ENCODE results near the gene NFAM1. TPM values are rescaled to one million over a fixed set of nuclear protein-coding genes. Genes with fewer than 3 reads are reported as not detected.

Gene NFAM1
- total RNA-seq, 2 donors from 2014 or later: 4.1 to 4.4 TPM

- no peak for ATAC-seq (ENCODE audit: insufficient number of reproducible peaks, low FRiP score, low read depth)
- Histone ChIP-seq H3K4me3 (peak overlapping the region; percentile 41), H3K4me1 (ENCODE audit: control insufficient read depth in 1 of 2, low read depth in 2 of 2) (peaks cover 28 to 49% of the 10 kb centered on the region in 2 donors), H3K9me3 (no peaks in the 10 kb centered on the region), H3K27ac (peak overlapping the region; percentile 1 to 22), H3K36me3 (no peaks in the 10 kb centered on the region), H3K27me3 (replicated peaks; ENCODE audit: insufficient read depth) (no peaks in the 10 kb centered on the region)
- no peak for TF ChIP-seq CTCF (IDR thresholded peaks at IDR 0.05)
- DNase-seq (ENCODE audit: low spot score): no peak
Measured at GRCh38 chr22:42364604-42365110, 67.5 kb downstream of the NFAM1 start.

GRCh38 chr22:42363892-42364291 is 68.3 kb downstream of the NFAM1 start:
- no peak overlapping the region for H3K4me3 ChIP-seq
- no peak for TF ChIP-seq CTCF (IDR thresholded peaks at IDR 0.05)
- no peaks in the 10 kb centered on the region for H3K9me3 ChIP-seq
- H3K36me3 ChIP-seq: no peaks in the 10 kb centered on the region
- ATAC-seq (ENCODE audit: insufficient number of reproducible peaks, low FRiP score, low read depth): no peak
- DNase-seq (ENCODE audit: low spot score): no peak
- no peaks in the 10 kb centered on the region for H3K27me3 ChIP-seq (replicated peaks; ENCODE audit: insufficient read depth)
- H3K4me1 ChIP-seq (ENCODE audit: control insufficient read depth in 1 of 2, low read depth in 2 of 2): peaks cover 28 to 46% of the 10 kb centered on the region in 2 donors
- H3K27ac ChIP-seq: no peak overlapping the region

- no peak for TF ChIP-seq CTCF (IDR thresholded peaks at IDR 0.05)
- Histone ChIP-seq H3K27me3 (replicated peaks; ENCODE audit: insufficient read depth) (no peaks in the 10 kb centered on the region), H3K27ac (no peak overlapping the region), H3K4me3 (no peak overlapping the region), H3K9me3 (no peaks in the 10 kb centered on the region), H3K36me3 (no peaks in the 10 kb centered on the region), H3K4me1 (ENCODE audit: control insufficient read depth in 1 of 2, low read depth in 2 of 2) (peaks cover 10 to 22% of the 10 kb centered on the region in 2 donors)
- ATAC-seq (ENCODE audit: insufficient number of reproducible peaks, low FRiP score, low read depth) (no peak), DNase-seq (ENCODE audit: low spot score) (no peak)
Measured at GRCh38 chr22:42361523-42361922, 70.7 kb downstream of the NFAM1 start.

- ATAC-seq (ENCODE audit: insufficient number of reproducible peaks, low FRiP score, low read depth): no peak
- H3K27me3 ChIP-seq (replicated peaks; ENCODE audit: insufficient read depth): no peaks in the 10 kb centered on the region
Measured at GRCh38 chr22:42360348-42360747, 71.9 kb downstream of the NFAM1 start.

More at GRCh38 chr22:42360348-42360747, 71.9 kb downstream of the NFAM1 start:
- Histone ChIP-seq H3K36me3 (no peaks in the 10 kb centered on the region), H3K27ac (no peak overlapping the region), H3K4me3 (no peak overlapping the region), H3K4me1 (ENCODE audit: control insufficient read depth in 1 of 2, low read depth in 2 of 2) (peaks cover 2 to 10% of the 10 kb centered on the region in 2 donors), H3K9me3 (no peaks in the 10 kb centered on the region)
- TF ChIP-seq CTCF (IDR thresholded peaks at IDR 0.05): no peak
- no peak for DNase-seq (ENCODE audit: low spot score)

Measured in thoracic aorta (tissue), 2 donors.